Liver (tissue), 9 donors: Measurements from ENCODE around the gene IKBKG. TPM values are rescaled to one million over a fixed set of nuclear protein-coding genes. Genes with fewer than 3 reads are reported as not detected.

ENCODE experiments used
- DNase-seq: peaks from one replicate; pipeline ENCODE4 v3.0.0-alpha.2; 2017; ENCODE audit warnings: low spot score
- H3K27ac ChIP-seq, 2 donors: one replicate each; pipeline ENCODE4 v1.7.0; 2013; ENCODE audit warnings: inconsistent platforms in 2 of 2, low read length in 2 of 2, control low read depth in 1 of 2, low read depth in 1 of 2, mild to moderate bottlenecking in 1 of 2
- H3K27me3 ChIP-seq, 4 donors: one replicate each; pipeline versions ENCODE4 v1.6.1 to v1.7.0; 2013; ENCODE audit warnings: low read length in 3 of 4, inconsistent platforms in 1 of 4, mild to moderate bottlenecking in 1 of 4, moderate library complexity in 1 of 4; ENCODE audit not compliant: control insufficient read depth in 4 of 4, insufficient read depth in 4 of 4
- H3K36me3 ChIP-seq, 4 donors: one replicate each; pipeline versions ENCODE4 v1.6.1 to v1.7.0; 2013; ENCODE audit warnings: low read length in 3 of 4, mild to moderate bottlenecking in 3 of 4, low read depth in 1 of 4, moderate library complexity in 1 of 4; ENCODE audit not compliant: control insufficient read depth in 4 of 4, insufficient read depth in 3 of 4
- H3K4me1 ChIP-seq, 4 donors: one replicate each; pipeline versions ENCODE4 v1.6.1 to v1.7.0; 2013; ENCODE audit warnings: low read length in 3 of 4, mild to moderate bottlenecking in 3 of 4, moderate library complexity in 1 of 4; ENCODE audit not compliant: control insufficient read depth in 4 of 4, insufficient read depth in 4 of 4
- H3K4me3 ChIP-seq, 3 donors: one replicate each; pipeline versions ENCODE4 v1.6.1 to v1.7.0; 2013; ENCODE audit warnings: low read length in 3 of 3, control low read depth in 1 of 3, low read depth in 1 of 3, mild to moderate bottlenecking in 1 of 3
- H3K9ac ChIP-seq, 2 donors: one replicate each; pipeline ENCODE4 v1.7.0; 2013; ENCODE audit warnings: low read length in 2 of 2, mild to moderate bottlenecking in 2 of 2, moderate library complexity in 2 of 2, control low read depth in 1 of 2, low read depth in 1 of 2
- H3K9me3 ChIP-seq, 4 donors: one replicate each; pipeline versions ENCODE4 v1.6.1 to v1.7.0; 2013; ENCODE audit warnings: low read length in 3 of 4; ENCODE audit not compliant: control insufficient read depth in 4 of 4
- FOXA1 ChIP-seq: IDR thresholded peaks from 2 replicates; pipeline ENCODE4 v1.6.1; 2016; ENCODE audit warnings: antibody characterized with exemption
- FOXA2 ChIP-seq: IDR thresholded peaks from 2 replicates; pipeline ENCODE4 v1.6.1; 2016; ENCODE audit warnings: antibody characterized with exemption
- GABPA ChIP-seq, 2 donors: IDR thresholded peaks in 1 of 2; conservative IDR thresholded peaks in 1 of 2; 2 replicates each; pipeline ENCODE4 v1.6.1; 2016; ENCODE audit warnings: antibody characterized with exemption in 2 of 2, mild to moderate bottlenecking in 1 of 2, moderate library complexity in 1 of 2
- HNF4A ChIP-seq, 2 donors: conservative IDR thresholded peaks; 2 replicates each; pipeline ENCODE4 v1.6.1; 2016; ENCODE audit warnings: antibody characterized with exemption in 2 of 2, mild to moderate bottlenecking in 2 of 2
- HNF4G ChIP-seq: IDR thresholded peaks from 2 replicates; pipeline ENCODE4 v1.6.1; 2016; ENCODE audit warnings: antibody characterized with exemption
- JUND ChIP-seq, 2 donors: IDR thresholded peaks; 2 replicates each; pipeline ENCODE4 v1.6.1; 2016; ENCODE audit warnings: antibody characterized with exemption in 2 of 2
- MAX ChIP-seq: IDR thresholded peaks from 2 replicates; pipeline ENCODE4 v1.6.1; 2016; ENCODE audit warnings: antibody characterized with exemption
- NR2F2 ChIP-seq: IDR thresholded peaks from 2 replicates; pipeline ENCODE4 v1.6.1; 2016; ENCODE audit warnings: antibody characterized with exemption
- RAD21 ChIP-seq, 2 donors: IDR thresholded peaks; 2 replicates each; pipeline ENCODE4 v1.6.1; 2016; ENCODE audit warnings: antibody characterized with exemption in 2 of 2, mild to moderate bottlenecking in 2 of 2
- RXRA ChIP-seq, 2 donors: IDR thresholded peaks; 2 replicates each; pipeline ENCODE4 v1.6.1; 2017 to 2018; ENCODE audit warnings: antibody characterized with exemption in 2 of 2, mild to moderate bottlenecking in 1 of 2
- SP1 ChIP-seq: IDR thresholded peaks from 2 replicates; pipeline ENCODE4 v1.6.1; 2018; ENCODE audit warnings: antibody characterized with exemption, mild to moderate bottlenecking
- TAF1 ChIP-seq: conservative IDR thresholded peaks from 2 replicates; pipeline ENCODE4 v1.6.1; 2016; ENCODE audit warnings: antibody characterized with exemption, mild to moderate bottlenecking
- ZBTB33 ChIP-seq: IDR thresholded peaks from 2 replicates; pipeline ENCODE4 v1.6.1; 2016; ENCODE audit warnings: antibody characterized with exemption
- WGBS: extraction: QIAGEN DNeasy Blood & Tissue Kit; methylation state at CpG from one replicate; pipeline ENCODE4 v1.1.7; 2013; 5-methylcytosine and 5-hydroxymethylcytosine counted together
- polyA plus RNA-seq, 2 donors: library from polyadenylated mRNA; stranded (reverse) in 1 of 2; unstranded in 1 of 2; fragments of 200-250 nt in 1 of 2; fragments of >200 nt in 1 of 2; fragmentation: Nextera tagmentation in 1 of 2; extraction: Ambion mirVana in 1 of 2; gene quantifications; one replicate each; pipeline versions ENCODE4 v1.2.1 to v1.2.3, GENCODE V29; 2013 to 2015
- total RNA-seq, 2 donors: library from RNA; depleted of rRNA; stranded (reverse); fragments of >200 nt; gene quantifications; one replicate each; pipeline ENCODE4 v1.2.3, GENCODE V29; 2014
- TF ChIP-seq, protein P1 (sequence below): IDR thresholded peaks from 2 replicates; pipeline ENCODE4 v1.6.1; 2016; ENCODE audit warnings: antibody characterized with exemption, mild to moderate bottlenecking
- TF ChIP-seq, protein P2 (sequence below): IDR thresholded peaks from 2 replicates; pipeline ENCODE4 v1.6.1; 2016; ENCODE audit warnings: antibody characterized with exemption
- donor health status: healthy.
- donor health status: healthy.
- donor health status: healthy.
- donor health status: healthy.
- donor health status: healthy.

Gene IKBKG
- total and polyA plus RNA-seq, 4 donors, result 17.1 to 74.1 (median 36.0) TPM

DNA sequence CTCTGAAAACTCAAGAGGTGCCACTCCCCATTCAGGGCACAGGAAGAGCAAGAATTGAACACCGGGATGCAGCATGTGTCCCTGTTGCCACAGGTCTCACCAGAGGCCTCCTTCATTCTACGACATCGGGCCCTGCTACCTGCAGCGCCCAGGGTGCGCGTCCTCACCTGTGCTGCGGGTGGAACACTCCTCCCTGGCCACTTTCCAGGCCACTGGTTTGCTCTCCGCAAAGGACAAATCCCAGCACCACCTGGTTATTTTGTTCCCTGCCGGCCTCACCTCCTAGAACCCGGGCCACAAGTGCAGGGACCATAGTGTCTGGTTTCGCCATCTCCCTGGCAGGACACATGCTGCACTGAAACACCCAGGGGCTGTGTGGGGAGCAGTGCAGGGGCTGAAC is 17.1 kb upstream of the IKBKG start:
- TF ChIP-seq, protein P1, sequence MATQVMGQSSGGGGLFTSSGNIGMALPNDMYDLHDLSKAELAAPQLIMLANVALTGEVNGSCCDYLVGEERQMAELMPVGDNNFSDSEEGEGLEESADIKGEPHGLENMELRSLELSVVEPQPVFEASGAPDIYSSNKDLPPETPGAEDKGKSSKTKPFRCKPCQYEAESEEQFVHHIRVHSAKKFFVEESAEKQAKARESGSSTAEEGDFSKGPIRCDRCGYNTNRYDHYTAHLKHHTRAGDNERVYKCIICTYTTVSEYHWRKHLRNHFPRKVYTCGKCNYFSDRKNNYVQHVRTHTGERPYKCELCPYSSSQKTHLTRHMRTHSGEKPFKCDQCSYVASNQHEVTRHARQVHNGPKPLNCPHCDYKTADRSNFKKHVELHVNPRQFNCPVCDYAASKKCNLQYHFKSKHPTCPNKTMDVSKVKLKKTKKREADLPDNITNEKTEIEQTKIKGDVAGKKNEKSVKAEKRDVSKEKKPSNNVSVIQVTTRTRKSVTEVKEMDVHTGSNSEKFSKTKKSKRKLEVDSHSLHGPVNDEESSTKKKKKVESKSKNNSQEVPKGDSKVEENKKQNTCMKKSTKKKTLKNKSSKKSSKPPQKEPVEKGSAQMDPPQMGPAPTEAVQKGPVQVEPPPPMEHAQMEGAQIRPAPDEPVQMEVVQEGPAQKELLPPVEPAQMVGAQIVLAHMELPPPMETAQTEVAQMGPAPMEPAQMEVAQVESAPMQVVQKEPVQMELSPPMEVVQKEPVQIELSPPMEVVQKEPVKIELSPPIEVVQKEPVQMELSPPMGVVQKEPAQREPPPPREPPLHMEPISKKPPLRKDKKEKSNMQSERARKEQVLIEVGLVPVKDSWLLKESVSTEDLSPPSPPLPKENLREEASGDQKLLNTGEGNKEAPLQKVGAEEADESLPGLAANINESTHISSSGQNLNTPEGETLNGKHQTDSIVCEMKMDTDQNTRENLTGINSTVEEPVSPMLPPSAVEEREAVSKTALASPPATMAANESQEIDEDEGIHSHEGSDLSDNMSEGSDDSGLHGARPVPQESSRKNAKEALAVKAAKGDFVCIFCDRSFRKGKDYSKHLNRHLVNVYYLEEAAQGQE, result no peak
- TF ChIP-seq HNF4A (conservative IDR thresholded peaks at IDR 0.05) (no peak), NR2F2 (no peak), HNF4G (no peak), TAF1 (no peak), GABPA (IDR thresholded peaks at IDR 0.05 in 1 of 2, conservative IDR thresholded peaks at IDR 0.05 in 1 of 2) (no peak), MAX (no peak), RXRA (IDR thresholded peaks at IDR 0.05) (no peak), SP1 (no peak), JUND (IDR thresholded peaks at IDR 0.05) (no peak)
- TF ChIP-seq, protein P2, sequence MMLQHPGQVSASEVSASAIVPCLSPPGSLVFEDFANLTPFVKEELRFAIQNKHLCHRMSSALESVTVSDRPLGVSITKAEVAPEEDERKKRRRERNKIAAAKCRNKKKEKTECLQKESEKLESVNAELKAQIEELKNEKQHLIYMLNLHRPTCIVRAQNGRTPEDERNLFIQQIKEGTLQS, result no peak

DNA sequence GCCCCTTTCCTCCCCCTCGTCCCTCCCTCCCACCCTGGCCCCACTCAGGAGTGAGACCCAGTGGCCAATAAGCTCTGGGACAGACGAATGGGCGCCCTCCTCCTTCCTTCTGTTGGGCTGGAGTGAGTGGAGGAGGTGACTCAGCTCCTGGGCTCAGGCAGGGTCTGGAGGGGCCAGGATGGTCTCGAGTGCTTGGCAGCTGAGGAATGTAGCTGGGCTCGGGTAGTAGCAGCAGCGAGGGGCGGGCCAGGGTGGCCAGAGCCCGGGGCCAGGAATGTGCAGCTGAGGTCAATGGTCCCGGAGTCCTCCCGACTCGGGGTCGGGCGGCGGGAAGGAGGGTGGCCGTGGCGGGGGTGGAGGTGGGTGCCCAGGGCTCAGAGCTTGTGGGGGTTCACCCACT is 15.8 kb upstream of the IKBKG start:
- Histone ChIP-seq H3K9ac (no peak overlapping the region), H3K27ac (no peak overlapping the region), H3K4me3 (no peak overlapping the region), H3K36me3 (no peaks in the 10 kb centered on the region), H3K27me3 (no peaks in the 10 kb centered on the region), H3K4me1 (peaks cover 2 to 12% (median 8%) of the 10 kb centered on the region in 4 donors), H3K9me3 (no peaks in the 10 kb centered on the region)
- TF ChIP-seq RAD21 (IDR thresholded peaks at IDR 0.05), result no peak
- TF ChIP-seq JUND (IDR thresholded peaks at IDR 0.05), result no peak
- no peak for TF ChIP-seq HNF4G
- no peak for TF ChIP-seq MAX
- TF ChIP-seq GABPA (IDR thresholded peaks at IDR 0.05 in 1 of 2, conservative IDR thresholded peaks at IDR 0.05 in 1 of 2), result no peak
- TF ChIP-seq RXRA (IDR thresholded peaks at IDR 0.05), result no peak
- TF ChIP-seq, protein P1, result no peak
- no peak for TF ChIP-seq SP1
- no peak for TF ChIP-seq TAF1
- no peak for TF ChIP-seq FOXA1
- no peak for TF ChIP-seq ZBTB33
- TF ChIP-seq, protein P2, result no peak
- TF ChIP-seq FOXA2, result no peak
- no peak for DNase-seq
- 79% methylated on average over 16 of the region's 16 CpGs for WGBS

More for the DNA sequence above, 17.1 kb upstream of the IKBKG start:
- Histone ChIP-seq H3K9ac (no peak overlapping the region), H3K4me3 (no peak overlapping the region), H3K9me3 (no peaks in the 10 kb centered on the region), H3K4me1 (peaks cover 2 to 12% (median 8%) of the 10 kb centered on the region in 4 donors), H3K27ac (no peak overlapping the region), H3K36me3 (no peaks in the 10 kb centered on the region), H3K27me3 (no peaks in the 10 kb centered on the region)
- DNase-seq, result no peak
- WGBS, result 87% methylated on average over 11 of the region's 11 CpGs
